ENCODE data around the gene ADCY5.

Gene ADCY5

DNA sequence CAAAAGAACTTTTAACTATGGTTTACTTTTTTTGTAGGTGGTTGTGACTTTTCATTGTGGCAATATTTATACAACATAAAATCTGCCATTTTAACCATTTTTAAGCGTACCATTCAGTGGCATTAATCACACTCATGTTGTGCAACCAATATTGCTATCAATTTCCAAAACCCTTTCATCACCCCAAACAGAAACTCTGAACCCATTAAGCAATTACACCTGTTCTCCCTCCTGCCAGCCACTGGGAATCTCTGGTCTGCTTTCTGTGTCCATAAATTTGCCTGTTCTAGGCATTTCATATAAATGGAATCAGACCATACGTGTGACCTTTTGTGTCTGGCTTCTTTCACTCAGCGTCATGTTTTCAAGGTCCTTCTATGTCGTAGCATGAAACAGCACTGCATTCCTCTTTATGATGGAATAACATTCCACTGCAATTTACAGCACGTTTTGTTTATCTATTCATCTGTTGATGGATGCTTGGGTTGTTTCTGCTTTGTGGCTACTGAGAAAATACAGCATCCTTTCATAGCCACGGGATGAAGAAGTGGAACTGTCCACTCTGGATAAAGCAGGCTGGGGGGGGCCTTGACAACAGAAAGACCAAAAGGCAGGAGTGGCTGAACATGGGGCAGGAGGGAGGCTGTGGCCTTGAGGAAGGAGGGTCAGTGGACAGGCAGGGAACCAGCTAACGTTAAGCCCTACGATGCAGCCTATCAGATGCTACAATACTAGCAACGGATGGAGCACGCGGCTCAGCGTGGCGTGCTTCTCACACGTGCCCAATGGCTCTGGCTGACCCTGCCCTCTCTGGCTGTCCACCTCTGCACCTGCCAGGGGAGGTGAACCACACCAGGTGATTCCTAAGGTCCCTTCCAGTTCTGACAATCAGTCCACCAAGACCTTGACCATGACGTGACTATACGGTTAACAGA is 136.3 kb downstream of the ADCY5 start:
- H3K36me3 ChIP-seq (ENCODE audit: control insufficient read depth in 2 of 2, insufficient read depth in 1 of 2, low read length in 2 of 2): no peaks in the 10 kb centered on the region
- no peak overlapping the region for H3K4me3 ChIP-seq (ENCODE audit: low read depth, low read length)
- no peak for TF ChIP-seq REPIN1 (tag by site-specific recombination; IDR thresholded peaks at IDR 0.05; ENCODE audit: low read depth)
- TF ChIP-seq, protein P1, sequence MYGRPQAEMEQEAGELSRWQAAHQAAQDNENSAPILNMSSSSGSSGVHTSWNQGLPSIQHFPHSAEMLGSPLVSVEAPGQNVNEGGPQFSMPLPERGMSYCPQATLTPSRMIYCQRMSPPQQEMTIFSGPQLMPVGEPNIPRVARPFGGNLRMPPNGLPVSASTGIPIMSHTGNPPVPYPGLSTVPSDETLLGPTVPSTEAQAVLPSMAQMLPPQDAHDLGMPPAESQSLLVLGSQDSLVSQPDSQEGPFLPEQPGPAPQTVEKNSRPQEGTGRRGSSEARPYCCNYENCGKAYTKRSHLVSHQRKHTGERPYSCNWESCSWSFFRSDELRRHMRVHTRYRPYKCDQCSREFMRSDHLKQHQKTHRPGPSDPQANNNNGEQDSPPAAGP (tag by site-specific recombination; IDR thresholded peaks at IDR 0.05): no peak
- no peak for TF ChIP-seq ZNF121 (tag by site-specific recombination; IDR thresholded peaks at IDR 0.05)
- no peak for TF ChIP-seq ZNF549 (tag by site-specific recombination; IDR thresholded peaks at IDR 0.05)
- TF ChIP-seq, protein P2, sequence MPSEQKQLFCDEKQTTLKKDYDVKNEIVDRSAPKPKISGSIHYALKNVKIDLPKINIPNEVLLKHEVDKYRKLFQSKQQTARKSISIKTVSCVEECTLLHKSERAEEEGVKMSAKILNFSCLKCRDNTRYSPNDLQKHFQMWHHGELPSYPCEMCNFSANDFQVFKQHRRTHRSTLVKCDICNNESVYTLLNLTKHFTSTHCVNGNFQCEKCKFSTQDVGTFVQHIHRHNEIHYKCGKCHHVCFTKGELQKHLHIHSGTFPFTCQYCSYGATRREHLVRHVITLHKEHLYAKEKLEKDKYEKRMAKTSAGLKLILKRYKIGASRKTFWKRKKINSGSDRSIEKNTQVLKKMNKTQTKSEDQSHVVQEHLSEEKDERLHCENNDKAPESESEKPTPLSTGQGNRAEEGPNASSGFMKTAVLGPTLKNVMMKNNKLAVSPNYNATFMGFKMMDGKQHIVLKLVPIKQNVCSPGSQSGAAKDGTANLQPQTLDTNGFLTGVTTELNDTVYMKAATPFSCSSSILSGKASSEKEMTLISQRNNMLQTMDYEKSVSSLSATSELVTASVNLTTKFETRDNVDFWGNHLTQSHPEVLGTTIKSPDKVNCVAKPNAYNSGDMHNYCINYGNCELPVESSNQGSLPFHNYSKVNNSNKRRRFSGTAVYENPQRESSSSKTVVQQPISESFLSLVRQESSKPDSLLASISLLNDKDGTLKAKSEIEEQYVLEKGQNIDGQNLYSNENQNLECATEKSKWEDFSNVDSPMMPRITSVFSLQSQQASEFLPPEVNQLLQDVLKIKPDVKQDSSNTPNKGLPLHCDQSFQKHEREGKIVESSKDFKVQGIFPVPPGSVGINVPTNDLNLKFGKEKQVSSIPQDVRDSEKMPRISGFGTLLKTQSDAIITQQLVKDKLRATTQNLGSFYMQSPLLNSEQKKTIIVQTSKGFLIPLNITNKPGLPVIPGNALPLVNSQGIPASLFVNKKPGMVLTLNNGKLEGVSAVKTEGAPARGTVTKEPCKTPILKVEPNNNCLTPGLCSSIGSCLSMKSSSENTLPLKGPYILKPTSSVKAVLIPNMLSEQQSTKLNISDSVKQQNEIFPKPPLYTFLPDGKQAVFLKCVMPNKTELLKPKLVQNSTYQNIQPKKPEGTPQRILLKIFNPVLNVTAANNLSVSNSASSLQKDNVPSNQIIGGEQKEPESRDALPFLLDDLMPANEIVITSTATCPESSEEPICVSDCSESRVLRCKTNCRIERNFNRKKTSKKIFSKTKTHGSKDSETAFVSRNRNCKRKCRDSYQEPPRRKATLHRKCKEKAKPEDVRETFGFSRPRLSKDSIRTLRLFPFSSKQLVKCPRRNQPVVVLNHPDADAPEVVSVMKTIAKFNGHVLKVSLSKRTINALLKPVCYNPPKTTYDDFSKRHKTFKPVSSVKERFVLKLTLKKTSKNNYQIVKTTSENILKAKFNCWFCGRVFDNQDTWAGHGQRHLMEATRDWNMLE (tag by site-specific recombination; conservative IDR thresholded peaks at IDR 0.05; ENCODE audit: low read depth): no peak
- TF ChIP-seq, protein P3, sequence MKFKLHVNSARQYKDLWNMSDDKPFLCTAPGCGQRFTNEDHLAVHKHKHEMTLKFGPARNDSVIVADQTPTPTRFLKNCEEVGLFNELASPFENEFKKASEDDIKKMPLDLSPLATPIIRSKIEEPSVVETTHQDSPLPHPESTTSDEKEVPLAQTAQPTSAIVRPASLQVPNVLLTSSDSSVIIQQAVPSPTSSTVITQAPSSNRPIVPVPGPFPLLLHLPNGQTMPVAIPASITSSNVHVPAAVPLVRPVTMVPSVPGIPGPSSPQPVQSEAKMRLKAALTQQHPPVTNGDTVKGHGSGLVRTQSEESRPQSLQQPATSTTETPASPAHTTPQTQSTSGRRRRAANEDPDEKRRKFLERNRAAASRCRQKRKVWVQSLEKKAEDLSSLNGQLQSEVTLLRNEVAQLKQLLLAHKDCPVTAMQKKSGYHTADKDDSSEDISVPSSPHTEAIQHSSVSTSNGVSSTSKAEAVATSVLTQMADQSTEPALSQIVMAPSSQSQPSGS (tag by site-specific recombination; IDR thresholded peaks at IDR 0.05; ENCODE audit: low read depth): no peak
- TF ChIP-seq ZNF600 (tag by site-specific recombination; IDR thresholded peaks at IDR 0.05): no peak
- TF ChIP-seq, protein P4, sequence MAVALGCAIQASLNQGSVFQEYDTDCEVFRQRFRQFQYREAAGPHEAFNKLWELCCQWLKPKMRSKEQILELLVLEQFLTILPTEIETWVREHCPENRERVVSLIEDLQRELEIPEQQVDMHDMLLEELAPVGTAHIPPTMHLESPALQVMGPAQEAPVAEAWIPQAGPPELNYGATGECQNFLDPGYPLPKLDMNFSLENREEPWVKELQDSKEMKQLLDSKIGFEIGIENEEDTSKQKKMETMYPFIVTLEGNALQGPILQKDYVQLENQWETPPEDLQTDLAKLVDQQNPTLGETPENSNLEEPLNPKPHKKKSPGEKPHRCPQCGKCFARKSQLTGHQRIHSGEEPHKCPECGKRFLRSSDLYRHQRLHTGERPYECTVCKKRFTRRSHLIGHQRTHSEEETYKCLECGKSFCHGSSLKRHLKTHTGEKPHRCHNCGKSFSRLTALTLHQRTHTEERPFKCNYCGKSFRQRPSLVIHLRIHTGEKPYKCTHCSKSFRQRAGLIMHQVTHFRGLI (tag by site-specific recombination; IDR thresholded peaks at IDR 0.05): no peak
- no peak for TF ChIP-seq GLIS1 (tag by site-specific recombination; IDR thresholded peaks at IDR 0.05)
- no peak for TF ChIP-seq ZBTB1 (tag by site-specific recombination; IDR thresholded peaks at IDR 0.05)
- no peak for TF ChIP-seq TCF7L2 (IDR thresholded peaks at IDR 0.05; ENCODE audit: borderline replicate concordance, low read depth, low read length)
- TF ChIP-seq, protein P5, sequence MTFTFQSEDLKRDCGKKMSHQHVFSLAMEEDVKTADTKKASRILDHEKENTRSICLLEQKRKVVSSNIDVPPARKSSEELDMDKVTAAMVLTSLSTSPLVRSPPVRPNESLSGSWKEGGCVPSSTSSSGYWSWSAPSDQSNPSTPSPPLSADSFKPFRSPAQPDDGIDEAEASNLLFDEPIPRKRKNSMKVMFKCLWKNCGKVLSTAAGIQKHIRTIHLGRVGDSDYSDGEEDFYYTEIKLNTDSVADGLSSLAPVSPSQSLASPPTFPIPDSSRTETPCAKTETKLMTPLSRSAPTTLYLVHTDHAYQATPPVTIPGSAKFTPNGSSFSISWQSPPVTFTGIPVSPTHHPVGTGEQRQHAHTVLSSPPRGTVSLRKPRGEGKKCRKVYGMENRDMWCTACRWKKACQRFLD (tag by site-specific recombination; IDR thresholded peaks at IDR 0.05): no peak
- TF ChIP-seq KLF16 (tag by site-specific recombination; IDR thresholded peaks at IDR 0.05): no peak
- no peak for TF ChIP-seq GLI4 (tag by site-specific recombination; IDR thresholded peaks at IDR 0.05)
- TF ChIP-seq MEIS1 (CRISPR knock-in tag; IDR thresholded peaks at IDR 0.05; ENCODE audit: borderline replicate concordance): no peak
- ChIA-PET POLR2A (no interaction called here), CTCF (no interaction called here)
- no peaks in the 10 kb centered on the region for H3K4me1 ChIP-seq (ENCODE audit: control insufficient read depth, insufficient read depth, low read length)
- no peak overlapping the region for H3K27ac ChIP-seq (ENCODE audit: extremely low read depth, low read depth, low read length)
- H3K9me3 ChIP-seq (ENCODE audit: control insufficient read depth, insufficient read depth, low read depth, low read length): no peaks in the 10 kb centered on the region
